Endothelial cell (in vitro differentiated cells): ENCODE data around the gene ATRNL1. TPM values are rescaled to one million over a fixed set of nuclear protein-coding genes. Genes with fewer than 3 reads are reported as not detected.
A peak's percentile ranks its signal among the peaks of the same experiment; 100 is the strongest.

Experiments used
- DNase-seq: peaks from one replicate; pipeline ENCODE4 v3.0.0; 2021; ENCODE audit warnings: low spot score
- H3K27ac Mint-ChIP-seq: one replicate; pipeline ENCODE4 v1.8.0; 2021; ENCODE audit warnings: mixed read lengths, inconsistent platforms; ENCODE audit not compliant: unreplicated experiment
- H3K27me3 Mint-ChIP-seq: one replicate; pipeline ENCODE4 v1.8.0; 2021; ENCODE audit warnings: mild to moderate bottlenecking, moderate library complexity, mixed read lengths, inconsistent platforms; ENCODE audit not compliant: unreplicated experiment
- H3K36me3 Mint-ChIP-seq: one replicate; pipeline ENCODE4 v1.8.0; 2021; ENCODE audit warnings: mild to moderate bottlenecking, low read depth, mixed read lengths, inconsistent platforms; ENCODE audit not compliant: unreplicated experiment
- H3K4me1 Mint-ChIP-seq: one replicate; pipeline ENCODE4 v1.8.0; 2021; ENCODE audit warnings: mild to moderate bottlenecking, mixed read lengths, inconsistent platforms; ENCODE audit not compliant: unreplicated experiment
- H3K4me3 Mint-ChIP-seq: one replicate; pipeline ENCODE4 v1.8.0; 2021; ENCODE audit warnings: mild to moderate bottlenecking, mixed read lengths, inconsistent platforms; ENCODE audit not compliant: unreplicated experiment
- H3K9me3 Mint-ChIP-seq: one replicate; pipeline ENCODE4 v1.8.0; 2021; ENCODE audit warnings: mixed read lengths, inconsistent platforms; ENCODE audit not compliant: unreplicated experiment
- CTCF ChIP-seq: fragments of 200-600 bp; sonication (generic); IDR thresholded peaks from one replicate; pipeline ENCODE4 v1.5.0; 2021; ENCODE audit warnings: antibody characterized with exemption; ENCODE audit not compliant: unreplicated experiment
- total RNA-seq: library from RNA; stranded (reverse); fragmentation: NEBNext Ultra II Directional; extraction: Animal tissue kit (Norgen Biotek cat#: 25700); gene quantifications from one replicate; pipeline ENCODE4 v1.2.1, GENCODE V29; 2021; ENCODE audit not compliant: unreplicated experiment

The ATRNL1 gene
- total RNA-seq, 1 donor from 2014 or later, result 32.5 TPM

- no peak for DNase-seq
- Mint-ChIP-seq H3K4me1 (no peaks in the 10 kb centered on the region), H3K36me3 (peaks cover 4% of the 10 kb centered on the region), H3K27ac (no peak overlapping the region), H3K27me3 (peaks cover 2% of the 10 kb centered on the region), H3K4me3 (no peak overlapping the region), H3K9me3 (no peaks in the 10 kb centered on the region)
- TF ChIP-seq CTCF, result no peak
Observed at GRCh38 chr10:115117301-115117700, 24.1 kb downstream of the ATRNL1 start.

- H3K4me1 Mint-ChIP-seq, result no peaks in the 10 kb centered on the region
- H3K27ac Mint-ChIP-seq, result no peak overlapping the region
- no peak for TF ChIP-seq CTCF
- no peaks in the 10 kb centered on the region for H3K9me3 Mint-ChIP-seq
- peaks cover 2% of the 10 kb centered on the region for H3K27me3 Mint-ChIP-seq
- DNase-seq, result no peak
- H3K4me3 Mint-ChIP-seq, result no peak overlapping the region
- peaks cover 3% of the 10 kb centered on the region for H3K36me3 Mint-ChIP-seq
Observed at GRCh38 chr10:115118346-115118745, 25.2 kb downstream of the ATRNL1 start.

GRCh38 chr10:115125505-115125904, 32.3 kb downstream of the ATRNL1 start:
- no peaks in the 10 kb centered on the region for H3K36me3 Mint-ChIP-seq
- no peaks in the 10 kb centered on the region for H3K9me3 Mint-ChIP-seq
- TF ChIP-seq CTCF, result no peak
- H3K27me3 Mint-ChIP-seq, result no peaks in the 10 kb centered on the region
- H3K27ac Mint-ChIP-seq, result no peak overlapping the region
- no peak for DNase-seq
- no peaks in the 10 kb centered on the region for H3K4me1 Mint-ChIP-seq
- H3K4me3 Mint-ChIP-seq, result no peak overlapping the region

GRCh38 chr10:115129752-115130151, 36.6 kb downstream of the ATRNL1 start:
- H3K27me3 Mint-ChIP-seq, result no peaks in the 10 kb centered on the region
- peak; percentile 55 for TF ChIP-seq CTCF
- no peaks in the 10 kb centered on the region for H3K9me3 Mint-ChIP-seq
- H3K4me1 Mint-ChIP-seq, result no peaks in the 10 kb centered on the region
- peaks cover 4% of the 10 kb centered on the region for H3K36me3 Mint-ChIP-seq
- DNase-seq, result no peak
- no peak overlapping the region for H3K4me3 Mint-ChIP-seq
- H3K27ac Mint-ChIP-seq, result no peak overlapping the region

- TF ChIP-seq CTCF, result no peak
- Mint-ChIP-seq H3K4me1 (no peaks in the 10 kb centered on the region), H3K9me3 (no peaks in the 10 kb centered on the region), H3K36me3 (peaks cover 25% of the 10 kb centered on the region), H3K27me3 (peaks cover 3% of the 10 kb centered on the region), H3K27ac (no peak overlapping the region), H3K4me3 (peak overlapping the region; percentile 37)
- DNase-seq, result no peak
Observed at GRCh38 chr10:115136616-115137015, 43.5 kb downstream of the ATRNL1 start.
